Cardiac septum (tissue), 1 donor: ENCODE measurements around the gene APLP2. TPM values are rescaled to one million over a fixed set of nuclear protein-coding genes. Genes with fewer than 3 reads are reported as not detected.

Source experiments
- DNase-seq: peaks from one replicate; pipeline ENCODE4 v3.0.0-alpha.2; 2020; ENCODE audit warnings: low spot score
- intact Hi-C: fragments of 100-400 bp; cut with DNase I; formaldehyde crosslinking; loops from one replicate; pipeline ENCODE4 v1.14.0; 2022
- total RNA-seq: library from RNA; stranded (reverse); fragmentation: NEBNext Ultra II Directional; extraction: Animal tissue kit (Norgen Biotek cat#: 25700); gene quantifications from one replicate; pipeline ENCODE4 v1.2.1, GENCODE V29; 2021
- donor health status: DM: no; HTN: no; CAD: no.

Gene APLP2
- total RNA-seq, 1 donor from 2014 or later: 318 TPM

DNA sequence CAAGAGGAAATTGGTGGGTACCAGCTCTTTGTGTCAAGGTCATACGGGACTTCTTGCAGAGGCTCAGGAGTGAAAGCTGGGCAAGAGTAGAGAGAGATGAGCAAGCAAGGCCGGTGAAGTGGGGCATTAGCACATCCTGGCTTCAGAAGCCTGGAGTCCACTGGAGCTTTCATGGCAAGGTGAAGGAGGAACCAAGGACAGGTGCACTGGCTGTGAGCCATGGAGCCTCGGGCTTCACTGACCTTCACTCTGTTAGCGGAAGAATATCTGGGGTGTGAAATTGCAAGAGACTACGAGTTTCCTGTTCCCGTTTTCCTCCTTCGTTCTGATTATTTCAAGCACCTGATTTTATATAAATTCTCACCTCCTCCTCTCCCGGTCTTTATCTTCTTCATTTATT, 64.0 kb downstream of the APLP2 start:
- DNase-seq: no peak
- intact Hi-C loops: loop anchor here (2.0 to 5.0 kb wide), 2 partner anchors 131 to 211 kb away; partner anchors contain the start of gene PRDM10

DNA sequence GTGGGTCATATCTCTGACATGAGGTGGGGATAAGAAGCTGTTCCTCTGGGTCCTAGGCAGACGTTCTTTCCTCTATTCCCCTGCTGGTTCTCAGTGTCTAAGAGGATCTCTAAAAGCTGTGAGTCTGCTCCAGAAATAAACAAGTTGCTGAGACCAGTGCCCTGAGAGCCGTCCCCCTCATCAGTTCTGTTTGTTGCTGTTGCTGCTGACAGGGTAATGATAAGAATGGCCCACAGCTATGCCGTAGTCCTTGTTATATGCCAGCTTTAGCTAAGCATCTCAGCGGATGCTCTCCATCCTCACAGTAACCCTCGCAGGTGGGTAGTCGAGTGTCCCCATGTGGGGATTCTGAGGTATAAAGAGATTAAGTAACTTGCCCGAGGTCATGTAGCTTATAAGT, 66.4 kb downstream of the APLP2 start:
- intact Hi-C loops: no loop called here
- DNase-seq: no peak

GRCh38 chr11:130137999-130138398, 68.3 kb downstream of the APLP2 start:
- intact Hi-C loops: no loop called here
- DNase-seq: no peak

- intact Hi-C loops: no loop called here
- DNase-seq: no peak
Measured at GRCh38 chr11:130139401-130139800, 69.7 kb downstream of the APLP2 start.

DNA sequence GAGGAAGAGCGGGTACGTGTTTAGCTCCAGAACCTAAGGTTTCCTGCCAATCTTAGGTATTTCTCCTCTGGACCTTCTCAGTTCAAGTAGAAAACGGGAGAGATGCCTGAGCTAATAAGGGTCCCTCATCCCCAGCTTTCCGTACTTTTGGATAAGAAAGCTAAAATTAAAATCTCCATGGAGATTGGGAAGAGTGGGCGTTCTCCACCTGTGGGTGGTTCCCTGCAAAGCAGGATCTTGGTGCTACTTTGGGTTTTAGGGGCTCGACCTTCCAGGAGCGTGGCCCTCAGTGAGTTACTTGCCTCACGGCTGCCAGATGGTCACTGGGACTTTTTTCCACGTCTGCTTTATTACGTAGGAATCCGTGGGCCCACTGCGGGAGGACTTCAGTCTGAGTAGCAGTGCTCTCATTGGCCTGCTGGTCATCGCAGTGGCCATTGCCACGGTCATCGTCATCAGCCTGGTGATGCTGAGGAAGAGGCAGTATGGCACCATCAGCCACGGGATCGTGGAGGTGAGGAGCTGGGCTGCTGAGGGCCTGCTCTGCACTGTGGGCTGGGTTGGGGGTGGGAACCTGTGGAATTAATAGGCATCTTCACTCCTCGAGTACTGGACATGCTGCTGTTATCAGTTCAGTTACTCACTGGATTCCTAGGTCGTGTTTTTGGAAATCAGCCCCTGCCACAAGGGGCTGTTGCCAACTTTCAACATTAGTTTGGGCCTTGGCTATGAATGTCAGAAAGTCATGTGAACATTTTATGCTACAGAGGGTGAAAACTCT, 72.1 kb downstream of the APLP2 start:
- intact Hi-C loops: loop anchor here (2.0 kb wide), 1 partner anchor 41 kb away; no protein-coding TSS in a partner anchor
- DNase-seq: no peak

GRCh38 chr11:130144141-130144540, 74.4 kb downstream of the APLP2 start:
- no peak for DNase-seq
- intact Hi-C loops: no loop called here

DNA sequence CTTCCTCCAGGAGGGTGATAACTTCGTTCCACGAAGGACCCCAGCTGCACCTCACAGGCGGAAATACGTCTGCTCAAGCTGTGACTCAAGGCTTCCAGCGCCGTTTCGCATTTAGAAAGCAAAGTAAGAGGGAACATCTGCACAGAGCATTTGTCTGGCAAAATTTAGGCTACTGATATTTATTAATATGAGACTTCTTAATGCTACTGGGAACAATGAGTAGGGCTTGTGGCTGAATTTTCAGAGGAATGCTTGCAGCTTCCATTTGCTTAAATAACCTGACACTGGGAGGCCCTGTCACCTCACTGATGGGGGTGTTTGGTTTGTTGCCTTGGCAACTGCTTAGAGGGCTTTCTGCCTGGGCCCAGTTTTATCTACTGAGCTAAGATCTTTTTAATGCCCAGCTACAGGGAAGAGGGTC, 75.2 kb downstream of the APLP2 start:
- intact Hi-C loops: no loop called here
- DNase-seq: no peak

GRCh38 chr11:130145311-130145812, 75.7 kb downstream of the APLP2 start:
- intact Hi-C loops: no loop called here
- DNase-seq: no peak

DNA sequence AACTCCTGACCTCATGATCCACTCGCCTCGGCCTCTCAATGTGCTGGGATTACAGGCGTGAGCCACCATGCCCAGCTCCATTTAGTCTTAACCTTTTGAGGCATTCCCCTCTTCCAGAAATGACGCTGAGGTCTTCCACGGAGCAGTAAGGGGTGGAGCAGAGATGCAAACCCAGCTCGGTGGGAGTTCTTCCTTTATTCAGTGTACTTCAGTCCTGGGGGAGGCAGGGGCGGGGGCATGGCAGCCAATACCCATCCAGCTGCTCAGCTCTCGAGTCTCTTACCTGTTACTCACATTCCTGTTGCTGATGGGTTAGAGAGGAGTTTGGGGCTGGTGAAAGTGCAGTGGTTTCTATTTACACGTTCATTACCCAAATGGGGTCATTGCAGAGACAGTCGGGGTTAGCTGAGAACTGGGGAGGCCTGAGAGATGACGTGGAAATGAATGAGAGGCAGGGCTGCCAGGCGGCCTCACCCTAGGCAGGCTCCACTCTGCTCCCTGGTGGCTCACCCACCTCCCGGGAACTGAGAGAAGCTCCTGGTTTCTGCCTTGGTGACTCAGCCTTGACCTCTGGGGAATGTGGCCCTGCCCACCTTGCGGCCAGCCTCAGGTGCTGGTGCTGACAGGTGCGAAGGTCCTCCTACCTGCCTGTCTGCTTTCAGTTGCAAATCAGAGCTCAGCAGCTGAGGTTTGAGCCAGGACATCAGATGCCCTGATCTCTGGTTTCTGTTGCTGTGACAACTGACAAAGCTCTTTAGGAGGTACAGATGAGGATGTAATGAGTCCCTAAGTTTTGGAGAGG, 76.5 kb downstream of the APLP2 start:
- DNase-seq: no peak
- intact Hi-C loops: no loop called here

- no peak for DNase-seq
- intact Hi-C loops: no loop called here
Measured at GRCh38 chr11:130146796-130147195, 77.1 kb downstream of the APLP2 start.

GRCh38 chr11:130148796-130149326, 79.2 kb downstream of the APLP2 start:
- intact Hi-C loops: no loop called here
- no peak for DNase-seq

GRCh38 chr11:130150790-130151189, 81.1 kb downstream of the APLP2 start:
- intact Hi-C loops: no loop called here
- DNase-seq: no peak

GRCh38 chr11:130151196-130151595, 81.5 kb downstream of the APLP2 start:
- DNase-seq: no peak
- intact Hi-C loops: no loop called here

- intact Hi-C loops: no loop called here
- no peak for DNase-seq
Measured at GRCh38 chr11:130156108-130157022, 86.7 kb downstream of the APLP2 start.

- DNase-seq: no peak
- intact Hi-C loops: no loop called here
Measured at GRCh38 chr11:130157101-130157500, 87.4 kb downstream of the APLP2 start.

GRCh38 chr11:130157840-130158239, 88.1 kb downstream of the APLP2 start:
- no peak for DNase-seq
- intact Hi-C loops: no loop called here

GRCh38 chr11:130159139-130159538, 89.4 kb downstream of the APLP2 start:
- no peak for DNase-seq
- intact Hi-C loops: no loop called here

DNA sequence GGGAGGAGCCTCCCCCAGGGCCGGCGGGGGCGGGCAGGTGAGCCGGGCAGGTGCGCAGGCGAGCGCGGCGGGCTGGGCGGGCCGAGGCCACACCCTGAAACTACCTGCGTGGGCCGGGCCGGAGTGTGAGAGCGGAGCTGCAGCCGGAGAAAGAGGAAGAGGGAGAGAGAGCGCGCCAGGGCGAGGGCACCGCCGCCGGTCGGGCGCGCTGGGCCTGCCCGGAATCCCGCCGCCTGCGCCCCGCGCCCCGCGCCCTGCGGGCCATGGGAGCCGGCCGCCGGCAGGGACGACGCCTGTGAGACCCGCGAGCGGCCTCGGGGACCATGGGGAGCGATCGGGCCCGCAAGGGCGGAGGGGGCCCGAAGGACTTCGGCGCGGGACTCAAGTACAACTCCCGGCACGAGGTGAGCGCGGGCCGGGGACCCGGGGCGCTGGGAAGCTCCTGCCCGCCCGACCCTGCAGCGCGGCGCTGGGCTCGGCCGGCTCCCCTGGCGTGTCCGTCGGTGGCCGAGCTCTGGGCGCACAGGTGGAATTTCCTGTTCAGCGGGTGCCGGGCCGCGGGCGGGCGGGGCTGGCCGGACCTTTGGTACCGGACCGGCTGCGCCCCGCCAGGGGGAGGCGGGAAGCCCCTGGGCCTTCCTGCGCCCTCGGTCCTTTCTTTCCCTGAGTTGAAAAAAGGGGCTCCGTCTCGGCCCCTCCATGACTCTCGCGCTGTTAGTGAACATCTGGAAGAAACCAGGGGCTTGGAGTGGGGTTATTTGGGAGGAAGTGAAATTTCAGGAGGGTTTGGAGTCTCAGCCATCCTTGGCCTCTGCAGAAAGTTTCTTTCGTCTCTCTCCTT, 90.2 kb downstream of the APLP2 start, which contains the start of gene ST14:
TSS of gene ST14 (plus strand) at position 126 of the 841 bp plus-strand sequence. CDS start at position 324, 198 bp downstream.
- intact Hi-C loops: no loop called here

More for the DNA sequence above, 90.2 kb downstream of the APLP2 start, which contains the start of gene ST14:
- no peak for DNase-seq
